NK-92 (cell line): ENCODE results near the gene RBM42.
"Not testable (repeated sequence)": the region's sequence is repeated elsewhere in the genome, so short reads cannot be mapped to it uniquely, and the experiment has no call there.

Experiments
- DNase-seq: peaks from one replicate; lab custom pipeline; 2025; ENCODE audit not compliant: unreplicated experiment; lab: John Stamatoyannopoulos, UW

RBM42 gene

GRCh38 chr19:35628565-35629331 is at the start of gene RBM42:
TSS of gene RBM42 (plus strand) at chr19:35629036. CDS start at chr19:35629154, 118 bp downstream.
- peak; percentile 82 for DNase-seq

GRCh38 chr19:35582760-35583159 is 46.1 kb upstream of the RBM42 start:
- DNase-seq = no peak

- no peak for DNase-seq
Measured at GRCh38 chr19:35585848-35586247, 43.0 kb upstream of the RBM42 start, which contains the start of gene PMIS2. TSS of gene PMIS2 (plus strand) at chr19:35586173. CDS start at chr19:35586260, 87 bp downstream.

- DNase-seq = no peak
Measured at GRCh38 chr19:35587321-35587720, 41.5 kb upstream of the RBM42 start.

GRCh38 chr19:35590875-35591274 is 38.0 kb upstream of the RBM42 start:
- DNase-seq = no peak

- DNase-seq = no peak
Measured at GRCh38 chr19:35592226-35592625, 36.6 kb upstream of the RBM42 start.

- DNase-seq = not testable (repeated sequence)
Measured at GRCh38 chr19:35595026-35595425, 33.8 kb upstream of the RBM42 start.

- no peak for DNase-seq
Measured at GRCh38 chr19:35595928-35596327, 32.9 kb upstream of the RBM42 start.

GRCh38 chr19:35596366-35596999 is 32.4 kb upstream of the RBM42 start:
- DNase-seq = no peak

GRCh38 chr19:35601971-35602370 is 26.9 kb upstream of the RBM42 start:
- no peak for DNase-seq

- DNase-seq = not testable (repeated sequence)
Measured at GRCh38 chr19:35604436-35604835, 24.4 kb upstream of the RBM42 start.

- not testable (repeated sequence) for DNase-seq
Measured at GRCh38 chr19:35607170-35607569, 21.7 kb upstream of the RBM42 start.

GRCh38 chr19:35607661-35608060 is 21.2 kb upstream of the RBM42 start:
- DNase-seq = no peak

- no peak for DNase-seq
Measured at GRCh38 chr19:35608251-35608650, 20.6 kb upstream of the RBM42 start.

GRCh38 chr19:35609851-35610353 is 18.9 kb upstream of the RBM42 start:
- no peak for DNase-seq

- DNase-seq = no peak
Measured at GRCh38 chr19:35612224-35612558, 16.6 kb upstream of the RBM42 start.

- DNase-seq = peak; percentile 63
Measured at GRCh38 chr19:35612559-35613321, 16.1 kb upstream of the RBM42 start, which contains the start of gene HAUS5. TSS of gene HAUS5 (plus strand) at chr19:35612735. CDS start at chr19:35612795, 60 bp downstream.

GRCh38 chr19:35613574-35613973 is 15.3 kb upstream of the RBM42 start:
- DNase-seq = no peak

GRCh38 chr19:35615036-35615435 is 13.8 kb upstream of the RBM42 start:
- DNase-seq = no peak

GRCh38 chr19:35618857-35619256 is 10.0 kb upstream of the RBM42 start:
- no peak for DNase-seq

- DNase-seq = no peak
Measured at GRCh38 chr19:35619290-35619923, 9.4 kb upstream of the RBM42 start.
